Astrocyte (in vitro differentiated cells and primary cell): ENCODE data around the gene CDH18.

ENCODE experiments used
- EZH2 ChIP-seq: IDR thresholded peaks from 2 replicates; pipeline ENCODE4 v1.6.1; 2012; ENCODE audit warnings: mild to moderate bottlenecking, low read length, inconsistent platforms; ENCODE audit not compliant: insufficient read depth
- TF ChIP-seq, protein P1 (sequence below): IDR thresholded peaks from 2 replicates; pipeline ENCODE4 v1.5.1; 2011; ENCODE audit warnings: low read depth, mild to moderate bottlenecking, inconsistent platforms, low read length, moderate library complexity; ENCODE audit not compliant: insufficient read depth

DNA sequence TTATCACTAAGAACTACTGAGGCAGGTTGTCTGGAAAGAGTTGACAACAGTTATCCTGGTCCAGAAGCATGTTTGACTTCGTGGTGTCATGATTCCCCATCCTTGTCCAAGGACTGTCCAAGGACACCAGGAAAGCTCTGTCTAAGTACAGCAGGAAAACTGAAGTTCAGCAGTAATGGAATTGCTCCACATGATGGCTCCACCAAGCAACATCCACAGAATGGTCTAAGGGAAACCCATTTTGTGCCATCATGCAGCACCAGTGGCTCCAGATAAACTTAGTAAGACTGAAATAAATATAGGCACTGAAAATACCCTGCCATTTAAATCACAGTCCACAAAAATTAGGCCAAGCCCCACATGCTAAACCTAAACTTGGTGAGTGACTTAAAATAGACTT, 192.8 kb downstream of the CDH18 start:
- TF ChIP-seq, protein P1, sequence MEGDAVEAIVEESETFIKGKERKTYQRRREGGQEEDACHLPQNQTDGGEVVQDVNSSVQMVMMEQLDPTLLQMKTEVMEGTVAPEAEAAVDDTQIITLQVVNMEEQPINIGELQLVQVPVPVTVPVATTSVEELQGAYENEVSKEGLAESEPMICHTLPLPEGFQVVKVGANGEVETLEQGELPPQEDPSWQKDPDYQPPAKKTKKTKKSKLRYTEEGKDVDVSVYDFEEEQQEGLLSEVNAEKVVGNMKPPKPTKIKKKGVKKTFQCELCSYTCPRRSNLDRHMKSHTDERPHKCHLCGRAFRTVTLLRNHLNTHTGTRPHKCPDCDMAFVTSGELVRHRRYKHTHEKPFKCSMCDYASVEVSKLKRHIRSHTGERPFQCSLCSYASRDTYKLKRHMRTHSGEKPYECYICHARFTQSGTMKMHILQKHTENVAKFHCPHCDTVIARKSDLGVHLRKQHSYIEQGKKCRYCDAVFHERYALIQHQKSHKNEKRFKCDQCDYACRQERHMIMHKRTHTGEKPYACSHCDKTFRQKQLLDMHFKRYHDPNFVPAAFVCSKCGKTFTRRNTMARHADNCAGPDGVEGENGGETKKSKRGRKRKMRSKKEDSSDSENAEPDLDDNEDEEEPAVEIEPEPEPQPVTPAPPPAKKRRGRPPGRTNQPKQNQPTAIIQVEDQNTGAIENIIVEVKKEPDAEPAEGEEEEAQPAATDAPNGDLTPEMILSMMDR, result no peak
- no peak for TF ChIP-seq EZH2
